Type B pancreatic cell (in vitro differentiated cells): ENCODE results near the gene KBTBD12. TPM values are rescaled to one million over a fixed set of nuclear protein-coding genes. Genes with fewer than 3 reads are reported as not detected.
"Not testable (repeated sequence)": the region's sequence is repeated elsewhere in the genome, so short reads cannot be mapped to it uniquely, and the experiment has no call there.

ENCODE experiments used
- DNase-seq: peaks from one replicate; pipeline ENCODE4 v3.0.0; 2021; ENCODE audit warnings: mixed read lengths; ENCODE audit not compliant: unreplicated experiment; ENCODE audit errors: extremely low spot score
- H3K27ac Mint-ChIP-seq: 2 replicates; pipeline ENCODE4 v1.8.0; 2021; ENCODE audit warnings: mild to moderate bottlenecking, mixed read lengths
- H3K27me3 Mint-ChIP-seq: 2 replicates; pipeline ENCODE4 v1.8.0; 2021; ENCODE audit warnings: mixed read lengths
- H3K36me3 Mint-ChIP-seq: 2 replicates; pipeline ENCODE4 v1.8.0; 2021; ENCODE audit warnings: mixed read lengths
- H3K4me1 Mint-ChIP-seq: one replicate; pipeline ENCODE4 v1.8.0; 2021; ENCODE audit warnings: mixed read lengths; ENCODE audit not compliant: unreplicated experiment
- H3K4me3 Mint-ChIP-seq: 2 replicates; pipeline ENCODE4 v1.8.0; 2021; ENCODE audit warnings: mild to moderate bottlenecking, mixed read lengths
- H3K9me3 Mint-ChIP-seq: 2 replicates; pipeline ENCODE4 v1.8.0; 2021; ENCODE audit warnings: mixed read lengths
- total RNA-seq: library from RNA; stranded (reverse); gene quantifications from 2 replicates; pipeline ENCODE4 v1.2.1, GENCODE V29; 2021; ENCODE audit warnings: low replicate concordance
- TF ChIP-seq, protein P1 (sequence below): fragments of 200-600 bp; sonication (generic); conservative IDR thresholded peaks from 2 replicates; pipeline ENCODE4 v1.5.0; 2021; ENCODE audit warnings: antibody characterized with exemption, mild to moderate bottlenecking

Gene KBTBD12
- total RNA-seq, 1 donor from 2014 or later = not detected

DNA sequence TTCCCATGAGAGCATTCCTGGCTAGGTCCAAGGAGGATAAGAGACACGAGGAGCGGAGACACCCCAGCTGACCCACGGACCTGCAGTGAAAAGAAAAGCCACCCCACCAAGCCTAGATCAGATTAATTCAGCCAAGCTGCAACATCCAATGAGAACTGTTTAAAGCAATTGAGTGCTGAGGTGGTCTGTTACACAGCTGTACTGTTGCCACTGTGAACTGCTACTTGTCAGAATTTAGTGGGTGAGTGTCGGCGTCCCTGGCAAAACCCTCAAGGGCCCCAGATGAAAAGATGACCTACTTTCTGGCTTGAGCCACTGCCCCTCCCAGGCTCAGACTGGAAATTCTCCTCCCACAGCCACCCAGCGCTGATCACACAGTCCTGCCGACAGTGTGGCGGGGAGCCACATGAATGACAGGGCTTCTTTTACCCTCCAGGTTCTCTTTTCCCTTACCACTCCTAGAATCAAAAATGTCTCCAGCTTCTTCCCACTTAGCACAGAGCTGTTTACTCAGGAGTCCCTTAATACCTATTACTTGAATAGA lies 26.4 kb upstream of the KBTBD12 start:
- Mint-ChIP-seq H3K27ac (no peak overlapping the region), H3K27me3 (peaks cover 7% of the 10 kb centered on the region), H3K36me3 (no peaks in the 10 kb centered on the region), H3K9me3 (peaks cover 5% of the 10 kb centered on the region), H3K4me3 (no peak overlapping the region), H3K4me1 (peaks cover 11% of the 10 kb centered on the region)
- TF ChIP-seq, protein P1, sequence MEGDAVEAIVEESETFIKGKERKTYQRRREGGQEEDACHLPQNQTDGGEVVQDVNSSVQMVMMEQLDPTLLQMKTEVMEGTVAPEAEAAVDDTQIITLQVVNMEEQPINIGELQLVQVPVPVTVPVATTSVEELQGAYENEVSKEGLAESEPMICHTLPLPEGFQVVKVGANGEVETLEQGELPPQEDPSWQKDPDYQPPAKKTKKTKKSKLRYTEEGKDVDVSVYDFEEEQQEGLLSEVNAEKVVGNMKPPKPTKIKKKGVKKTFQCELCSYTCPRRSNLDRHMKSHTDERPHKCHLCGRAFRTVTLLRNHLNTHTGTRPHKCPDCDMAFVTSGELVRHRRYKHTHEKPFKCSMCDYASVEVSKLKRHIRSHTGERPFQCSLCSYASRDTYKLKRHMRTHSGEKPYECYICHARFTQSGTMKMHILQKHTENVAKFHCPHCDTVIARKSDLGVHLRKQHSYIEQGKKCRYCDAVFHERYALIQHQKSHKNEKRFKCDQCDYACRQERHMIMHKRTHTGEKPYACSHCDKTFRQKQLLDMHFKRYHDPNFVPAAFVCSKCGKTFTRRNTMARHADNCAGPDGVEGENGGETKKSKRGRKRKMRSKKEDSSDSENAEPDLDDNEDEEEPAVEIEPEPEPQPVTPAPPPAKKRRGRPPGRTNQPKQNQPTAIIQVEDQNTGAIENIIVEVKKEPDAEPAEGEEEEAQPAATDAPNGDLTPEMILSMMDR = no peak
- no peak for DNase-seq

DNA sequence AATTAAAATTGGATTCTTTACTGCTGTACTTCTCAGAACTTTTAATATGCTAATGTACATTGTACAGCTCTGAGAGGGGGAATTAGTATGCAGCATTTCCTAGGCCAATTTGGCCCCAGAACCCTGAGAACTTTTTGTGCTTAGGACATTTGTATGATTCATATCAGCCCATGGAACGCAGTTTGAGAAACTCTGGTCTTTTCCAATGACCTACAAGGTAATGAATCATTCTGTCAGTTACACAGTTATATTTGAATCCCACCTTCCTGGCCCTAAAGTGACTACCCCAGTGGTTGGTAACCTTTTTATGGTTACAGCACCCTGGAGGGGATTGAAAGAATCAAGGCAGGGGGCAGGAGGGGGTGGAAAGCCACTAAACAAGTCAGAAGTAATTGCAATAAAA lies 25.6 kb upstream of the KBTBD12 start:
- Mint-ChIP-seq H3K36me3 (no peaks in the 10 kb centered on the region), H3K27ac (no peak overlapping the region), H3K4me3 (no peak overlapping the region), H3K27me3 (peaks cover 7% of the 10 kb centered on the region), H3K9me3 (peaks cover 5% of the 10 kb centered on the region), H3K4me1 (peaks cover 11% of the 10 kb centered on the region)
- TF ChIP-seq, protein P1 = no peak
- DNase-seq = no peak

DNA sequence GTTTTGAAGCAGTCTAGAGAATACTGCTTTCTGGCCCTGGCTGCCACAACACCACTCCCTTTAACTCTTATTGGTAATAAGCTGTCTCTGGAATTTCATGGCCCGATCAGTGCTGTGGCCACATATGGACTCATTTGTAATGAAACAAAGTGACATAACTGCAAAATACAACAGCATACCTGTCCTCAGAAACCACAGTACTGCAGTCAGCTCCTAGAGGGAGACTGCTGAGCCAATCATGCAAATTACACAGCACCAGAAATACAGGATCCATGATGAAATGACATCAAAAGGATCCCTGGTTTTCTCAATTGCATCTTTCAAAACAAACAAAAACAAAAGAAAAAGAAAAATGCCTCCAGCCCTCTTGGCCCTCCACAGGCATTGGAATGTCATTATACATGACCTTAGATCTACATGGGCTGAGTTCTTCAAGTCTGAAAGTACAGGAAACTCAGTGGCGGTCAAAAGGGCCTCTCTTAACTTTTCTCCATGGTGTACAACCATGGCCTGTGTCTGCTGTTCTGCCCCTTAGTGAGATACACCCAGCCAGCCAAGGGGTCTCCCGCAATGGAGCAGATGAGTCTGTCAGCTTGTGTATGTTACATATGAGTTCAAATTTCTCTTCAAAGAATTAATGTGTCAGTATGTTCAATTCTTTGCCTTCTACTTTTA lies 24.9 kb upstream of the KBTBD12 start:
- H3K4me3 Mint-ChIP-seq = peak overlapping the region; percentile 3
- peaks cover 7% of the 10 kb centered on the region for H3K27me3 Mint-ChIP-seq
- H3K4me1 Mint-ChIP-seq = peaks cover 11% of the 10 kb centered on the region
- H3K36me3 Mint-ChIP-seq = no peaks in the 10 kb centered on the region
- H3K9me3 Mint-ChIP-seq = peaks cover 5% of the 10 kb centered on the region
- TF ChIP-seq, protein P1 = peak; percentile 29
- DNase-seq = no peak
- H3K27ac Mint-ChIP-seq = peak overlapping the region; percentile 65

DNA sequence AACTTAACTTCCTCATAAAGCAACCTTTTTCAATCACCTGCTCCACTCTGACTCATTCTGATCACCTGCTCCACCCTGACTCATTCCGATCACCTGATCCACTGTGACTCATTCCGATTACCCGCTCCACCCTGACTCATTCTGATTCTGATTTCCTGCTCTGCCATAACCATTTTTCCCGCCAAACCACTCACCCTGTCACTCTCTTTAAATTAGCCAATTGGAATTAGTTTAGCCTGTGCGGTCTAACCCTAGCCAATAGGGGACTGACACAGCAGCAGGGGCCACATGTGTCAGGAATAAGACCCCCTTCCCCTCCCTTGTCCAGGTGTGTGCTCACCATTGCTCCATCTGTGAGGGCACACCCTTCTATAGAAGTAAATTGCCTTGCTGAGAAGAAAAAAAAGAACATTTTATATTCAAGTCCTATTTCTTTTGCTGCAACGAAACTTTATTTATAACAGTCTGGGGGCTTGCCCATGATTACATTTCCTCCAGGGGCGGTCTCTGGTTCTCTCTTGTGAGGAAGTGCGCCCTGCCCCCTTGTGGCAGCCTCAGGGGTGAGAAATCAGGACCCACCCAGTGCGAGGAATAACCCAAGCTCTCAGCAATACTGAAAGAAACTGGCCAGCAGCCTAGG lies 24.3 kb upstream of the KBTBD12 start:
- TF ChIP-seq, protein P1 = peak; percentile 59
- H3K27me3 Mint-ChIP-seq, H3K36me3 Mint-ChIP-seq, DNase-seq, H3K9me3 Mint-ChIP-seq: not testable (repeated sequence)
- H3K4me1 Mint-ChIP-seq = peaks cover 10% of the 10 kb centered on the region
- H3K4me3 Mint-ChIP-seq = peak overlapping the region; percentile 3
- peak overlapping the region; percentile 65 for H3K27ac Mint-ChIP-seq

DNA sequence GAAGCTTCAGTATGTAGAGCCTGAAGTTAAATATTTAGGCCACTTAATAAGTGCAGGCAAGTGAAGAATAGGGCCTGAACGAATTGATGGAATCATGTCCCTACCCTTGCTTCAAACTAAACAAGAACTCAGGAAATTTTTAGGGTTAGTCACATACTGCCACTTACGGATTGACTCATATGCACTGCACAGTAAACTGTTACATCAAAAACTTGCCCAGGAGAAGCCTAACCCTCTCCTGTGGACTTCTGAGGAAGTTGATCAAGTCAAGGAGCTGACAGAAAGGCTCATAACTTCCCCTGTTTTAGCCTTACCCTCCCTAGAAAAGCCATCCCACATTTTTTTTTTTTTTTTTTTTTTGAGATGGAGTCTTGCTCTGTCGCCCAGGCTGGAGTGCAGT lies 20.6 kb upstream of the KBTBD12 start:
- Mint-ChIP-seq H3K9me3 (peaks cover 5% of the 10 kb centered on the region), H3K4me1 (peaks cover 2% of the 10 kb centered on the region), H3K4me3 (no peak overlapping the region), H3K36me3 (no peaks in the 10 kb centered on the region), H3K27me3 (no peaks in the 10 kb centered on the region), H3K27ac (no peak overlapping the region)
- TF ChIP-seq, protein P1 = no peak
- DNase-seq = no peak
